Neural progenitor cell (in vitro differentiated cells): ENCODE data around the gene MAP6.

Experiments used
- EZH2 ChIP-seq: fragments of 200-600 bp; sonication (generic); IDR thresholded peaks from 2 replicates; pipeline ENCODE4 v1.6.1; 2017; ENCODE audit warnings: antibody characterized with exemption, mild to moderate bottlenecking, moderate library complexity
- TF ChIP-seq, protein P1 (sequence below): fragments of 200-600 bp; sonication (generic); IDR thresholded peaks from 2 replicates; pipeline ENCODE4 v1.5.1; 2017; ENCODE audit warnings: antibody characterized with exemption, mild to moderate bottlenecking

DNA sequence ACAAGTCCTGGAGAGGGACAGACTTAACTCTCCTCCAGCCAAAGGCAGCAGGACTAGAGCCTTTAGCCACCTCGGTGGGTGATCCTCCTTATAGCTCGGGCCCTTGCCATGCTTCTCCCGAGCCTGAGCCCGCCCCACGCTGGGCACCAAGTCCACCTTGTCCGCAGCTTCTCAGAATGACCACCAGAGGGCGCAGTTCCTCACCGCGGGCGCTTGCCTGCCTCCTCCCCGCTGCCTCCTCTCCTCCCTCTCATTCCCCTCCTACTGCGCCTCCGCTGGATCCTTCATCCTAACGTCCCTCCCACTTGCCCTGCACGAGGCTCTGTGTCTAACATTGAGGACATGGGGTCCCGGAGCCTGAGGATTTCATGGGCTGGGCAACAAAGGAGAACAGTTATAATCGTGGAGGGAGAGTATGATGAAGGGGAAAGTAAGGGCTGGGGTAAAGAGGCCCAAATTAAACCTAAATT is 37.5 kb upstream of the MAP6 start:
- TF ChIP-seq, protein P1, sequence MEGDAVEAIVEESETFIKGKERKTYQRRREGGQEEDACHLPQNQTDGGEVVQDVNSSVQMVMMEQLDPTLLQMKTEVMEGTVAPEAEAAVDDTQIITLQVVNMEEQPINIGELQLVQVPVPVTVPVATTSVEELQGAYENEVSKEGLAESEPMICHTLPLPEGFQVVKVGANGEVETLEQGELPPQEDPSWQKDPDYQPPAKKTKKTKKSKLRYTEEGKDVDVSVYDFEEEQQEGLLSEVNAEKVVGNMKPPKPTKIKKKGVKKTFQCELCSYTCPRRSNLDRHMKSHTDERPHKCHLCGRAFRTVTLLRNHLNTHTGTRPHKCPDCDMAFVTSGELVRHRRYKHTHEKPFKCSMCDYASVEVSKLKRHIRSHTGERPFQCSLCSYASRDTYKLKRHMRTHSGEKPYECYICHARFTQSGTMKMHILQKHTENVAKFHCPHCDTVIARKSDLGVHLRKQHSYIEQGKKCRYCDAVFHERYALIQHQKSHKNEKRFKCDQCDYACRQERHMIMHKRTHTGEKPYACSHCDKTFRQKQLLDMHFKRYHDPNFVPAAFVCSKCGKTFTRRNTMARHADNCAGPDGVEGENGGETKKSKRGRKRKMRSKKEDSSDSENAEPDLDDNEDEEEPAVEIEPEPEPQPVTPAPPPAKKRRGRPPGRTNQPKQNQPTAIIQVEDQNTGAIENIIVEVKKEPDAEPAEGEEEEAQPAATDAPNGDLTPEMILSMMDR, result peak; percentile 94
- TF ChIP-seq EZH2, result no peak
